Activated T-cell treated with anti-CD3 and anti-CD28 coated beads for 4 hours (primary cell): Measurements from ENCODE around the gene SAMD15.
"Not testable (repeated sequence)": the region's sequence is repeated elsewhere in the genome, so short reads cannot be mapped to it uniquely, and the experiment has no call there.

Experiments
- DNase-seq: peaks from one replicate; pipeline ENCODE4 v3.0.0-alpha.2; 2020

SAMD15 gene

DNA sequence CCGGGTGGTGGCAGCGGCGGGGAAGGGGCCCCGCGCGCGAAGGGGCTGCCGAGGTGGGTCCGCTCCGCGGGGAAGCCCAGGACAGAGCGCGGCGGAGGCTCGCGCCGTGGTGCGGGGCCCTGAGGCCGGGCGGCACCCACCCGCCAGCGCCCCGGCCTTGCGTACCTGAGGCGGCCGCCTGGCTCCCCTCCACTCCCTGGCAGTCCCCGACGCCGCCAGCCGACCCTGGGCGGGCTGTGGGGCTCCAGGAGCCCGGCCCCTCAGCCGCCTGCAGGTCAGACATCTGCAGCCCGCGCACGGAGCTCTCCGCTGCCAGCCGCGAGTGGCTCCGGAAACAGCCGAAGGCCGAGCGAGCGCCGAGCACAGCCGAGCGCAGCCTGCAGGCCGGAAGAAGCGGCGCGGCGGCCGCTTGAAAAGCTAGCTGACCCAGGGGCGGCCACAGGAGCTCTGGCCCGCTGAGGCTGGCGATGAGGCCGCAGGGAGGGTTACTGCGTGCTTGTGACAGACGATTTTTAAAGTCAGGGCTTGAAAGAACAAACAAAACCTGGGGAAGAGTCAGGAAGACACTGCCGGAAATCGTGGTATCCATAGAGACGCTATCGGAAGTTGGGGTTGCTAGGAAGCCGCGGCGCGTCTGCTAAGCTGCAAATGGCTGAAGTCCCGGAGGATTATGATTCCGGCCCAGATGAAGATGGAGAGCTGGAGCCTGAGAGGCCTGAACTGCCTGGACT lies at the start of gene SAMD15, which contains the start of gene TMED8:
Gene SAMD15 (plus strand): TSS at position 609 of the 731 bp plus-strand sequence. CDS start 40 bp downstream, at position 649.
Gene TMED8 (minus strand): TSS at position 324 of the 731 bp plus-strand sequence. CDS start 41 bp downstream, at position 283.
- peak; percentile 60 for DNase-seq

- DNase-seq, result no peak
These were observed 47.3 kb upstream of the SAMD15 start for GRCh38 chr14:77329872-77330271.

DNA sequence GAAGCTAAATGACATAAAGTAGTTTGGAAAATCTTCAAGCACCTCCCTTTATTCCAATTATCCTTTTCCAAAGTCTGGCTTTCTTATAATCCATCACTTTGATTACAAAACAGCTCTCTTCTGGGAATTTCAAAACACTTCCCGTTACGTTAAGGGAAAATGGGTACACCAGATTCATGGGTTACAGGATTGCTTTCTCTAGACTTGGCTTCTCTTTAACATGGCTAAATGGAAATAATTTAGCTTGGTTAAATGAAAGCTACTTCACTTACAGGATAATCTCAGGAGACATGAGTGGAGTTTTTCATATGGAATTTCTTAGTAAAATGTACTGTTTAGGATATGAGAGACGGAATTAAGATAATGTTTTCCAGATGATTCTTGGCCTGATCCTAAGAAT lies 41.6 kb upstream of the SAMD15 start:
- no peak for DNase-seq

DNA sequence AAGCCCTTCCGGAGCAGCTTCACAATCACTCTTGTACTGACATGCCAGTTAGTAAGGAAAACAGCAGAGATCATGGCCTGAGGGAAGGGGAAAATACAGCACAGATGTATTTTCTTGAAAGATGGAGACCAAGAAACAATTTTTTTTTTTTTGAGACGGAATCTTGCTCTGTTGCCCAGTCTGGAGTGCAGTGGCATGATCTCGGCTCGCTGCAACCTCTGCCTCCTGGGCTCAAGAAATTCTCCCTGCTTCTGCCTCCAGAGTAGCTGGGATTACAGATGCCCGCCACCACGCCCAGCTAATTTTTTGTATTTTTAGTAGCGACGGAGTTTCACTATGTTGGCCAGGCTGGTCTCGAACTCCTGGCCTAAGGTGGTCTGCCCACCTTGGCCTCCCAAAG lies 39.9 kb upstream of the SAMD15 start:
- DNase-seq, result not testable (repeated sequence)

DNA sequence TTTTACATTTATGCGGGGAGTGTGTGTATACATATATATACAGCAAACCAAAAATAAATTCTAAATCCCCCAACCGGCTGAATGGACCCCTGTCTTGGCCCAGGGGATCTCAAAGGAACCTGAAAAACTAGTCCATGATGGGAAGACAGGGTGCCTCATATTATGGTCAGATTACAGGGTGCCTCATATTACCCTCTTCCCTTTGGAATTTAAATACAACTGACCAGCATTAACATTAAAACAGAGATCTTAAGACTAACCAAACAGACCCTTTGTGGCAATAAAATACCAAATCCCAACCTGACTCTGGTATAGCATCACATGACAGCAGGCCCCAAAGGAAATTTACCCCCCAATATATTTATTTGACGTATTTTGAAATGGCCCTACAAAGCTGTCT lies 39.3 kb upstream of the SAMD15 start:
- DNase-seq, result no peak

- DNase-seq, result no peak
These were observed 38.9 kb upstream of the SAMD15 start for GRCh38 chr14:77338302-77338701.

DNA sequence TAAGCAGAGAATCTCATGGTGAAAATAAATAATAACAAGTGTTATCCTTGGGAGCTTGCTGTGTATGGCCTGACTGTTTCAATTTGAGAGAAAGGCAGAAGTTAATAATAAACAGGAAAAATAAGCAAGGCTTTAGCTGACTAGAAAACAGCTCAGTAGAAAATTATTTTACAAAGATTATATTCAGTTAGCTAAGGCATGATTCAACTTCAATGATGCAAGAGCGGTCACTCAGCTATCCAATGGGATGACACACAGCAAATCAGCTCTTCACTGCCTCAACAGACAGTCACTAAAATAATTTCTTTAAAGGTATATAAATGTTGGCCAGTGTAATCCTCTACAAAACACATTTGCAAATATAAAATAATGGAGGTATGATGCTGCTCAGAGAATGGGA lies 37.8 kb upstream of the SAMD15 start:
- DNase-seq, result no peak

DNA sequence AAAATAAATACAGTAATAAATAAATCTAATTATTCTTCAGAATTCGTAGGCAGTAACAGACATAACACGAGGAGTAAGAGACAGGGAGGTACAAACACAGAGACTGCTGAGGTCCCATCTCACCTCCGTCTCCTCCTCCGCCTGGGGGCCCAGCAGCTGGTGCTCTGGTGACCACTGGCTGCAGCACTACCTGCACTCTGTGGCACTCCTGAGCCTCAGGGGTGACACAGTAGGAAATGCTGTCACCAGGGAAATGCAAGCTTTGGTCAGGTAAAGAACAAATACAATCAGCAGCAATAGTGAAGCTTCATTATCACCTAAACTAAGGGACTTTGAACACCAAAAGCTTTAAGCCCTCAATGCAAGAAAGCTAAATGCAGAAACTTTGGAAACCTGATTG lies 36.8 kb upstream of the SAMD15 start:
- no peak for DNase-seq

GRCh38 chr14:77342726-77343397 lies 34.3 kb upstream of the SAMD15 start:
- no peak for DNase-seq

GRCh38 chr14:77343662-77344061 lies 33.5 kb upstream of the SAMD15 start:
- no peak for DNase-seq

- no peak for DNase-seq
These were observed 32.7 kb upstream of the SAMD15 start for GRCh38 chr14:77344377-77344996.

- DNase-seq, result no peak
These were observed 30.7 kb upstream of the SAMD15 start for GRCh38 chr14:77346495-77346894.

- DNase-seq, result no peak
These were observed 29.4 kb upstream of the SAMD15 start for GRCh38 chr14:77347751-77348150.

DNA sequence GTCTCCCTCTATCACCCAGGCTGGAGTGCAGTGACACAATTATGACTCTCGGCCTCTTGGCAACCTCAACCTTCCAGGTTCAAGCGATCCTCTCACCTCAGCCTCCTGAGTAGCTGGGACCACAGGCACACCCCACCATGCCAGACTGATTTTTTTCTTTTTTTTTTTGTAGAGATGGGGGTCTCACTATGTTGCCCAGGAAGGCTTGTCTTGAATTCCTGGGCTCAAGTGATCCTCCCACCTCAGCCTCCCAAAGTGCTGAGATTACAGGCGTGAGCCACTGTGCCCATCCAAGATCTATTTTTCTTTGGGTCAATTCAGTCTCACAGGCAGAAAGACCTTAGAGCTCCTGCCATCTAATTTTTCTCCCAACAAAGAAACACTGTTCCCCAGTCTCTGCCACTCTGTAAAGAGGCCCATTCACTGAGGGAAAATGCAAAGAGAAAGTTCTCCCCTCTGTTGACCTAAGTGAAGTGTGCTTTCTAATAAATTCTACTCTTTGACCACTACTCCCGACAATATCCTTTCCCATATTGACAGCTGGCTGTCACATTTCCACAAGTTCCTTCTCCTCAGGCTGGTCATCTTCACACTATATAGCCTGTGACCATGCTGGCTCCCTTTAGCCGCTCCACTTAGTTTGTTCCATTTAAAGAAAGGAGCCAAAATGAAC lies 23.6 kb upstream of the SAMD15 start:
- DNase-seq, result no peak

DNA sequence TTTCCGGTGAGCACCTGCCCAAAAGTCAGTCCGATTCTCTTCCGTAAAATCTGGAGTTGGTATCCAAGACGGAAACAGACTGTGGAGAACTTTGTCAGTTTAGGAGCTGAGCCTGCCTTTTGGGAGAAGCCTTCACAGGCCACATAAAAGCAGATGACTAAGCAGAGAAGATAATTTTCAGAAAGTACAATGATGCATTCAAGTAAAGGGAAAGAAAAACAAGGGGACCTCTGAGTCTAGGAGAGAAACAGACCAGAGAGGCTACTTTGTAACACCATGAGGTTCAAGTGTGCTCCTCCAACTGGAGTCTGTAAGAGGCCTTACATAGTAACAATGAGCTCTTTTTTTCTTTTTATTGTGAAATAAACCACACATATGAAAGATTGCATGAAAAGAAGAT lies 21.4 kb upstream of the SAMD15 start:
- DNase-seq, result no peak

GRCh38 chr14:77356899-77357298 lies 20.3 kb upstream of the SAMD15 start:
- DNase-seq, result no peak

GRCh38 chr14:77359626-77360025 lies 17.6 kb upstream of the SAMD15 start:
- no peak for DNase-seq

DNA sequence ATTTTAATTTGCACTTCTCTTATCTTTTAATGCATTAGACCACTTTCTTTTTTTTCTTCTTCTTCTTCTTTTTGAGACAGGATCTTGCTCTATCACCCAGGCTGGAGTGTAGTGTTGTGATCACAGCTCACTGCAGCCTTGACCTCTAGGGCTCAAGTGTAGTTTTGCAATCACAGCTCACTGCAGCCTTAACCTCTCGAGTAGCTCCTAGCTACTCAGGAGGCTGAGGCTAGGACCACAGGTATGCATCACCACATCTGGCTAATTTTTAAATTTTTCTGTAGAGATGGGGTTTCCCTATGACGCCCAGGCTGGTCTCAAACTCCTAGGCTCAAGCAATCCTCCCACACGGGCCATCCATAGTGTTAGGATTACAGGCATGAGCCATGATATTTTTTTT lies 13.0 kb upstream of the SAMD15 start:
- no peak for DNase-seq

DNA sequence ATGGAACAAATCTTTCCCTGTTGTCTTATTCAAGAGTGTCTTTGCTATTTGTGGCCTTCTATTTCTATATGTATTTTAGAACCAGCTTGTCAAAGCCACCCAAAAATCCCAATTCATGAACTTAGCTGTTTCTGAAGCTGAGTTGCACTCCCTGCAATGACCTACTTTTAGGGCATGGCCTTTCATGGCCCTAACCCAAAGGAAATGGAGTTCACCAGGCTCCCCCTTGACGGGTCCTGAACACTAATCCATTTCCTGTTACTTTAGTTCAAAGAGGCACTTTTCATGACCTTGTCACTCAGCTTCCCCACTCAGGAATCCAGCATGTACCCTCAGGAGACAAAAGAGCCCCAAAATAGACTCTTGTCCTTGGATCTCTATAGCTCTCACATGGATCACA lies 7.9 kb upstream of the SAMD15 start:
- no peak for DNase-seq

GRCh38 chr14:77372304-77372841 lies 4.8 kb upstream of the SAMD15 start:
- DNase-seq, result no peak

DNA sequence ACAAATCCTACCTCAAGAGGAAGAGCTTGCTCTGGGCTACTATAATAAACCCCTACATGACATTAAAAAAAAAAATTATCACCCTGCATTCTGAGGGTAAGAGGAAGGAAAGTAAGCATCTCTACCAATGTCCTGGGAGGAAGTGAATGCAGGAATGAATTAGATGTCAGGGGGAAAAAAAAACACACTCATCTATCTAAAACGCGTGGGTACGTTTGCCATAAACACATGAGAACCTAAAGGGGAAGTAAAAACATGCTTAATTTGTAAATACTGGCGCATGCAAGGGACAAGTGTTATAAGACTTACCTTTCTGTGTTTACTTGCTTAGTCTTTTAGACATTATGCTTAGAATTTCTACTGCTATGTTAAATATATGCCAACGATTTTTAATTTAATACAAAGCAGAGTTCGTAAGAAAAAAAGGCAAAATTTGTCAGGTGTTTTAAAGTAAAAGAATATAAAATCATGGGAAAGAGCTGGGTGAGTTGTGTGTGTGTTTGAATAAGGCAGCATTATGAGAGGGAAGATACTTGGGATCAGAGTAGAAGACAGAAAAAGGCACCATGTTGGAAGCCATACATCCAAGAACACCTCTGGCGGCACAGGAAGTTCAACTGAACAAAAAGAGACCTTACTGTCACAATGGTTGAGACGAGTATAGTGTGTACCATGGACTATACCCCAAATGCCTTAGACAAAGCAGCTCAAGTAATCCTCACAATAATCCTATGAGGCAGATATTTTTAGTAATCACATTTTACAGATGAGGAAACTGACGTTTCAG lies 1.8 kb upstream of the SAMD15 start:
- DNase-seq, result no peak
